ENCODE measurements around the gene TLR8. TPM values are rescaled to one million over a fixed set of nuclear protein-coding genes. Genes with fewer than 3 reads are reported as not detected.

TLR8 gene
- total and polyA plus RNA-seq, 10 of the 15 experiments (the other 5 are each of a cell fraction or from before 2014, with no cell fraction given), result 0.04 TPM; not detected in 9

DNA sequence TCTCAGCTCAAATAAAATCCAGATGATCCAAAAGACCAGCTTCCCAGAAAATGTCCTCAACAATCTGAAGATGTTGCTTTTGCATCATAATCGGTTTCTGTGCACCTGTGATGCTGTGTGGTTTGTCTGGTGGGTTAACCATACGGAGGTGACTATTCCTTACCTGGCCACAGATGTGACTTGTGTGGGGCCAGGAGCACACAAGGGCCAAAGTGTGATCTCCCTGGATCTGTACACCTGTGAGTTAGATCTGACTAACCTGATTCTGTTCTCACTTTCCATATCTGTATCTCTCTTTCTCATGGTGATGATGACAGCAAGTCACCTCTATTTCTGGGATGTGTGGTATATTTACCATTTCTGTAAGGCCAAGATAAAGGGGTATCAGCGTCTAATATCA is 18.7 kb upstream of the TLR8 start:
- DNase-seq (ENCODE audit: low read depth, low spot score) (no peak), FAIRE-seq (peak; percentile 27), ATAC-seq (no peak)
- Histone ChIP-seq H3K27ac (ENCODE audit: control insufficient read depth, insufficient read depth) (peak overlapping the region; percentile 33; the same call in 1 of the 2 replicates), H4K20me1 (ENCODE audit: control insufficient read depth, insufficient read depth) (no peaks in the 10 kb centered on the region), H3K9me3 (replicated peaks; ENCODE audit: control insufficient read depth, insufficient read depth, low read length) (peaks cover 11% of the 10 kb centered on the region), H3K36me3 (ENCODE audit: control insufficient read depth in 2 of 2, insufficient read depth in 2 of 2, low read length in 1 of 2) (peaks cover 2 to 17% of the 10 kb centered on the region in 2 experiments), H3K4me2 (ENCODE audit: control insufficient read depth, insufficient read depth) (no peak overlapping the region), H3K27me3 (replicated peaks in 1 of 2; ENCODE audit: control insufficient read depth in 2 of 2, insufficient read depth in 2 of 2, low read length in 1 of 2) (no peaks in the 10 kb centered on the region), H3K9ac (ENCODE audit: control insufficient read depth, insufficient read depth, low read length) (no peak overlapping the region), H3K4me3 (no peak overlapping the region), H3K79me2 (ENCODE audit: control insufficient read depth, insufficient read depth, low read length) (no peaks in the 10 kb centered on the region; the same call in none of the 2 replicates), H3K4me1 (ENCODE audit: control insufficient read depth, insufficient read depth, low read length) (peaks cover 51% of the 10 kb centered on the region), H2AFZ (ENCODE audit: control insufficient read depth, low read depth, low read length) (no peak overlapping the region)
- ChIA-PET SMC1A (ENCODE audit: uncharacterized antibody, unreplicated experiment) (interaction anchor here (1.1 to 15.5 kb wide), 6 partner anchors 9 to 74 kb away, joined by 3 to 349 read pairs (median 42); partner anchors contain the start of gene TLR7), POLR2A (interaction anchor here (0.7 to 1.1 kb wide), 3 partner anchors 8 to 44 kb away, joined by 3 read pairs; no protein-coding TSS in a partner anchor), RAD21 (ENCODE audit: unreplicated experiment) (interaction anchor here (2.1 kb wide), 1 partner anchor 73 kb away, joined by 7 read pairs; no protein-coding TSS in a partner anchor), CTCF (interaction anchor here (0.6 to 16.0 kb wide), 3 partner anchors 12 to 201 kb away, joined by 3 to 431 read pairs (median 3); no protein-coding TSS in a partner anchor)
- BruUV-seq (replicated peaks), result TSS peak; percentile 22
- 27% methylated on average over 3 of the region's 3 CpGs for WGBS (ENCODE audit: insufficient coverage, insufficient replicate concordance, low lambda C conversion rate, missing lambda C conversion rate)
- in situ Hi-C loops (cut with MboI), result loop anchor here (25.0 kb wide), 1 partner anchor 2000 kb away; no protein-coding TSS in a partner anchor
- TF ChIP-seq MTA2 (IDR thresholded peaks at IDR 0.05; ENCODE audit: low read depth) (no peak), RUNX3 (IDR thresholded peaks at IDR 0.05; ENCODE audit: low read length) (peak; percentile 51; the same call in 1 of the 2 replicates), TCF3 (IDR thresholded peaks at IDR 0.05; ENCODE audit: borderline replicate concordance, insufficient read depth, low read depth, low read length) (0 out of 2 replicates have a peak, but pooled peaks have one; percentile 29), ZNF217 (IDR thresholded peaks at IDR 0.05) (no peak), TCF12 (IDR thresholded peaks at IDR 0.05; ENCODE audit: low read depth, low read length) (0 out of 2 replicates have a peak, but pooled peaks have one; percentile 14), MYB (IDR thresholded peaks at IDR 0.05; ENCODE audit: borderline replicate concordance, low read depth, low read length) (no peak), RFX5 (IDR thresholded peaks at IDR 0.05; ENCODE audit: low read depth, low read length) (no peak), EP300 (IDR thresholded peaks at IDR 0.05; ENCODE audit: borderline replicate concordance in 1 of 2, control insufficient read depth in 1 of 2, low read depth in 2 of 2, low read length in 2 of 2) (no peak)
- TF ChIP-seq, protein P1, sequence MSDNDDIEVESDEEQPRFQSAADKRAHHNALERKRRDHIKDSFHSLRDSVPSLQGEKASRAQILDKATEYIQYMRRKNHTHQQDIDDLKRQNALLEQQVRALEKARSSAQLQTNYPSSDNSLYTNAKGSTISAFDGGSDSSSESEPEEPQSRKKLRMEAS (IDR thresholded peaks at IDR 0.05; ENCODE audit: low read depth, low read length), result no peak
- intact Hi-C loops (cut with micrococcal nuclease; ENCODE audit: unreplicated experiment), result no loop called here
